A673 (cell line): Measurements from ENCODE around the gene CCSAP. TPM values are rescaled to one million over a fixed set of nuclear protein-coding genes. Genes with fewer than 3 reads are reported as not detected.

Experiments used
- BruUV-seq: library from RNA; stranded (reverse); fragments of 400-500 nt; replicated peaks from 2 replicates; lab custom pipeline; 2021; lab: Mats Ljungman, UMichigan
- CTCF ChIA-PET: fragments of 300-600 bp; sonication (Branson Sonifier 250); formaldehyde crosslinking; loops from one replicate; lab custom pipeline; 2022; ENCODE audit warnings: antibody characterized with exemption; lab: Charles Lee
- POLR2A ChIA-PET: fragments of 300-600 bp; sonication (Branson Sonifier 250); formaldehyde crosslinking; loops from one replicate; lab custom pipeline; 2022; ENCODE audit warnings: antibody characterized with exemption; ENCODE audit not compliant: low non-redundant PET; lab: Charles Lee
- DNase-seq: peaks from one replicate; pipeline ENCODE4 v3.0.0-alpha.2; 2015; ENCODE audit warnings: low spot score
- H3K27ac ChIP-seq: fragments of 200-600 bp; sonication (generic); 2 replicates; pipeline ENCODE4 v1.5.1; 2016; ENCODE audit warnings: mixed run types, low read depth, mild to moderate bottlenecking, mixed read lengths, antibody characterized with exemption, low read length; ENCODE audit not compliant: poor library complexity, severe bottlenecking
- H3K27me3 ChIP-seq: fragments of 200-600 bp; sonication (generic); replicated peaks from 2 replicates; pipeline ENCODE4 v1.6.1; 2017; ENCODE audit warnings: mixed run types, low read depth, mild to moderate bottlenecking, mixed read lengths, antibody characterized with exemption, low read length; ENCODE audit not compliant: insufficient read depth, poor library complexity
- H3K36me3 ChIP-seq: fragments of 200-600 bp; sonication (generic); 2 replicates; pipeline ENCODE4 v1.6.1; 2016; ENCODE audit warnings: mixed run types, mild to moderate bottlenecking, mixed read lengths, antibody characterized with exemption, low read length; ENCODE audit not compliant: insufficient read depth, poor library complexity, severe bottlenecking
- H3K4me1 ChIP-seq: fragments of 200-600 bp; sonication (generic); 2 replicates; pipeline ENCODE4 v1.6.1; 2017; ENCODE audit warnings: mixed run types, mild to moderate bottlenecking, mixed read lengths, antibody characterized with exemption, low read length; ENCODE audit not compliant: insufficient read depth, poor library complexity, severe bottlenecking
- H3K4me3 ChIP-seq: fragments of 200-600 bp; sonication (generic); 2 replicates; pipeline ENCODE4 v1.5.1; 2016; ENCODE audit warnings: low read depth, mixed run types, mild to moderate bottlenecking, mixed read lengths, low read length; ENCODE audit not compliant: poor library complexity, severe bottlenecking
- H3K9me3 ChIP-seq: fragments of 200-600 bp; sonication (generic); 2 replicates; pipeline ENCODE4 v1.6.1; 2016; ENCODE audit warnings: mixed run types, low read depth, mild to moderate bottlenecking, mixed read lengths, antibody characterized with exemption, low read length; ENCODE audit not compliant: poor library complexity, severe bottlenecking
- EZH2 ChIP-seq: fragments of 200-600 bp; sonication (generic); IDR thresholded peaks from 2 replicates; pipeline ENCODE4 v1.6.1; 2017; ENCODE audit warnings: borderline replicate concordance, low read depth, mild to moderate bottlenecking, mixed read lengths, antibody characterized with exemption, low read length; ENCODE audit not compliant: poor library complexity, severe bottlenecking
- intact Hi-C: fragments of 100-400 bp; cut with micrococcal nuclease; formaldehyde crosslinking; loops from one replicate; pipeline ENCODE4 v1.10.0; 2022; ENCODE audit not compliant: unreplicated experiment
- total RNA-seq: library from RNA; stranded (reverse); gene quantifications from 2 replicates; pipeline ENCODE4 v1.2.3, GENCODE V29; 2021
- TF ChIP-seq, protein P1 (sequence below): fragments of 300-800, 200-600 bp; sonication (generic); conservative IDR thresholded peaks from 2 replicates; pipeline ENCODE4 v1.5.1; 2017; ENCODE audit warnings: low read depth, mild to moderate bottlenecking, antibody characterized with exemption, low read length, moderate library complexity, mixed read lengths

The CCSAP gene
- total RNA-seq, 1 experiment from 2014 or later: 11.7 TPM

DNA sequence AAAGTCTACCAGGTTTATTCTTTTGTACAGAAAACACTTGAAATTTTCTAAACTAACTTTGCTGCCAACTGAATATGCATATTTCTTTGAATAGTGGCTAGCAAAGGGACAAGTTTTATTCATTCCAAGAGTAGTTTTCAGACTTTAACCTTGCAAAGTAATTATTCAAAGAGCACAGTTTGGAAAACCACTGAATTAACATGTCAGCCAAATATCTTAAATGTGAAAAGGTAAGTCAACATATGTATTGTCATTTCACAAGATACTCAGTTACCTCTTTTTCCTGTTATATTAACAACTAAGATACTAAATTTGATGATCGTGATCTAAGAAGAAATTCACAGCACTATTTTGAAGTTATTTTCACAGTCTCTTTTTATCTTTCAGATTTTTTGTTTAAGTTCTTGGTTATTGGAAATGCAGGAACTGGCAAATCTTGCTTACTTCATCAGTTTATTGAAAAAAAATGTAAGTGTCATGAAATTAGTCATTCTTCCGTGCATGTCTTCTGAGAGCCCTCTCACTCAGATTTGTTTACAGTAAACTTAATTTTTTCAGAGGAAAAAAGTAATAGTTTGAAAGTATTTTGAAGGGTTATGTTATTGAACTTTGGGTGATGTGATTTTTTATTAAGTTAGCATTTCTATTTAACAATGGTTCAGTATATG lies 56.6 kb downstream of the CCSAP start:
- H3K9me3 ChIP-seq: peaks cover 7% of the 10 kb centered on the region
- ChIA-PET CTCF (no interaction called here), POLR2A (no interaction called here)
- TF ChIP-seq, protein P1, sequence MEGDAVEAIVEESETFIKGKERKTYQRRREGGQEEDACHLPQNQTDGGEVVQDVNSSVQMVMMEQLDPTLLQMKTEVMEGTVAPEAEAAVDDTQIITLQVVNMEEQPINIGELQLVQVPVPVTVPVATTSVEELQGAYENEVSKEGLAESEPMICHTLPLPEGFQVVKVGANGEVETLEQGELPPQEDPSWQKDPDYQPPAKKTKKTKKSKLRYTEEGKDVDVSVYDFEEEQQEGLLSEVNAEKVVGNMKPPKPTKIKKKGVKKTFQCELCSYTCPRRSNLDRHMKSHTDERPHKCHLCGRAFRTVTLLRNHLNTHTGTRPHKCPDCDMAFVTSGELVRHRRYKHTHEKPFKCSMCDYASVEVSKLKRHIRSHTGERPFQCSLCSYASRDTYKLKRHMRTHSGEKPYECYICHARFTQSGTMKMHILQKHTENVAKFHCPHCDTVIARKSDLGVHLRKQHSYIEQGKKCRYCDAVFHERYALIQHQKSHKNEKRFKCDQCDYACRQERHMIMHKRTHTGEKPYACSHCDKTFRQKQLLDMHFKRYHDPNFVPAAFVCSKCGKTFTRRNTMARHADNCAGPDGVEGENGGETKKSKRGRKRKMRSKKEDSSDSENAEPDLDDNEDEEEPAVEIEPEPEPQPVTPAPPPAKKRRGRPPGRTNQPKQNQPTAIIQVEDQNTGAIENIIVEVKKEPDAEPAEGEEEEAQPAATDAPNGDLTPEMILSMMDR: no peak
- no peak for TF ChIP-seq EZH2
- no peak overlapping the region for H3K4me3 ChIP-seq
- no peaks in the 10 kb centered on the region for H3K4me1 ChIP-seq
- DNase-seq: no peak
- no peaks in the 10 kb centered on the region for H3K36me3 ChIP-seq
- no peak overlapping the region for H3K27ac ChIP-seq
- no peaks in the 10 kb centered on the region for H3K27me3 ChIP-seq
- no TSS peak for BruUV-seq
- intact Hi-C loops: no loop called here

DNA sequence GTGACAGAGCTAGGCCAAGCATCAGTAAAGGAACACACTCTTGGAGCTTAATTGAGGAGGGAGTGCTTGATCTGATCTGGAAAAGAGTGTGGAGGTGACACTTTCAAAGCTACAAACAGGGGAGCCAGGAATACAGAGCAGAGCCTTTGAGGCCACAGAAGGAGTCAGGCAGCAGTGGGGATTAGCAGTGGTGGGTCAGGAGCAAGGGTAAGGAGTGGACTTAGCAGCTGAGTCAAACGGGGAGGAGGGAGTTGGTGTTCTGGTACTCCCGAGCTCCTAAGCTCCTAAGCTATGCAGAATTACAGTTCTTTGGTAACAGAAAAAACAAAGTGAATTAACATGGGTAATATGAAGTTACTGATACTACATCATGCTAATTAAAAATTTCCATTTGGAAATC lies 57.4 kb downstream of the CCSAP start:
- no peaks in the 10 kb centered on the region for H3K36me3 ChIP-seq
- POLR2A ChIA-PET: no interaction called here
- BruUV-seq: no TSS peak
- H3K9me3 ChIP-seq: peaks cover 7% of the 10 kb centered on the region
- no peak for DNase-seq
- TF ChIP-seq, protein P1: no peak
- no peak for TF ChIP-seq EZH2
- H3K4me1 ChIP-seq: no peaks in the 10 kb centered on the region
- no peak overlapping the region for H3K27ac ChIP-seq
- CTCF ChIA-PET: no interaction called here
- H3K4me3 ChIP-seq: no peak overlapping the region
- H3K27me3 ChIP-seq: no peaks in the 10 kb centered on the region
- intact Hi-C loops: no loop called here

DNA sequence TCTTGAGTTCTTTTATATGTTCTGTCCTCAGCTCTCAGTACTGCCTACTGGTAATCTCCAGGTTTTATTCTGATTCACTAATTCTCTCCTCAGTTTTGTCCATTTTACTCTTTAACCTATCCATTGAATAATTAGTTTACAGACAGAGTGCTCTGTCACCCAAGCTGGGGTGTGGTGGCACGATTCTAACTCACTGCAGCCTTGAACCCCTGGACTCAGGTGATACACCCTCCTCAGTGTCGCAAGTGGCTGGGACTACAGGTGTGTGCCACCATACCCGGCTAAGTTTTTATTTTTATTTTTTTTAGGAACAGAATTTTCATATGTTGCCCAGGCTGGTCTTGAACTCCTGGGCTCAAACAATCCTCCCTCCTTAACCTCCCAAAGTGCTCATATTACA lies 58.0 kb downstream of the CCSAP start:
- no TSS peak for BruUV-seq
- DNase-seq: no peak
- Histone ChIP-seq H3K27me3 (no peaks in the 10 kb centered on the region), H3K9me3 (peaks cover 7% of the 10 kb centered on the region), H3K4me3 (no peak overlapping the region), H3K4me1 (no peaks in the 10 kb centered on the region), H3K36me3 (no peaks in the 10 kb centered on the region), H3K27ac (no peak overlapping the region)
- intact Hi-C loops: no loop called here
- ChIA-PET POLR2A (no interaction called here), CTCF (no interaction called here)
- TF ChIP-seq EZH2: no peak
- TF ChIP-seq, protein P1: no peak
